NCI-H2171 treated with DMSO at 0.1 percent for 48 hours (cell line): ENCODE results near the gene ATP13A3.

ENCODE experiments used
- DNase-seq: peaks from one replicate; lab custom pipeline; 2025; lab: John Stamatoyannopoulos, UW

ATP13A3 gene

DNA sequence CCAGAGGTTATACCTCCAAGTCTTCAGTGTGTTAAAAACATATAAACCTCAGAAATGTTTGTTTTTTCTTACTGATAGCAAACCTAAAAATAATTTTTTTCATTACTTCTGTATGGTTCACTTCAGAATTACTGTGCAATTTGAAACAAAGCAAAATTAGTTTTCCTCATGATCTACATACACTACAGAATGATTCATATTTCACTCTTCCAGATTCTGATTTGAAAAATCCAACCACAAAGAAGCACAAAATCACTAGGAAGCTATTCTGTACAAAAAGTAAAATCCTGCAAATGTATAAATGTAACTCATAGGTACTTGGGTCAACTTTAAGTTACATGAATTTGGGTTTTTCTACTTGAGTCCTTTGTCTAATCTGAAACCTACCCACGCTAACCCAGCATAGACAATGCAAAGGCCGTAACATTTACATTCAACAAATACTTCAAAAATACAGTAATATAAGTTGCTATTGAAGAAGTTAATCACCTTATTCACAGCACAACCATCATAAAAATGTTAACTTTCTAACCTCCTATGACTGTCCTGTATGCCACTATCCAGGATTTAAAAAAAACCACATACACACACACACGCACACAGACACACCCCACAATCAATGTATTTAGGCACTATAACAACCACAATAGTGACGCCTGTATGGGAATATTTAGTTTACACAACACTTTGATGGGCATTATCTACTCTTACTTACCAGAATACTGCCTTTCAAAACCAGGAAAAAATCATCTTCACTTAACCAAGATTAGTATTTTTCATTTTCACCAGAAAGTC is 11.5 kb downstream of the ATP13A3 start:
- no peak for DNase-seq

DNA sequence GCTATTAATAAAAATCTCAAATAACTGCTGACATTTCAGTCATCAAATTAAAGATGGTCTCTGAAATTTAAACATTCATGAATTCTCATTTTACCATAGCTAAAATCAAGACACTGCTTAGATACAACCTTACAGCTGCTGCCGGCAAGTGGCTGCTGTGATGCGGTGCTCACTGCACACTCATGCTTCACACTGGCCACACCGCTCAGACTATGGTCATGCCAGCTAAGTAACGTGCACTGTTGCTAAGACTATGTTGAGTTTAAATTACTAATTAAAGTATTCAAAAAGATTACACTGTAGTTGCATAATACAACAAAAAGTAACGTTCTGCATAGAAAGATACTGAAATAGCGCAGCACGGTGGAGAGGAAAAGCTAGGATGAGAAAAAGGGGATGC is 12.1 kb downstream of the ATP13A3 start:
- DNase-seq: no peak

DNA sequence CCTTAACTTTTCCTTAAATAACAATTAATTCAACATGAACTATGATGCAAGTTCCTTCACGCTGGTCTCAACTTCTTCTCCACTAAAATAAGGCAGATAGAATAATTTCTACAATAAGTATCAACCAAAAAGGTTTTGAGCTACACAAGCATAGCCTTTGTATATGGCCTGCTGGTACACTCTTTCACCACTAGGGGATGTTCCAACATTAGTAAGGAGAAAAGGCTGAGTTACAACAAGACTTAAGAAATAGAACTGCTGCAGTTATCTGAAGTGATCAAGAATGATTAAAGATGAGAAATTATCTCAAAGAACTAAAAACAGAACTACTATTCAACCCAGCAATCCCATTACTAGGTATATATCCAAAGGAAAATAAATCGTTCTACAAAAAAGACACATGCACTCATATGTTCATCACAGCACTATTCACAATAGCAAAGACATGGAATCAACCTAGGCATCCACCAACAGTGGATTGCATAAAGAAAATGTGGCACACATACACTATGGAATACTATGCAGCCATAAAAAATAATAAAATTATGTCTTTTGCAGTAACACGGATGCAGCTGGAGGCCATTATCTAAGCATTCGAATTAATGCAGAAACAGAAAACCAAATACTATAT is 14.4 kb downstream of the ATP13A3 start:
- DNase-seq: peak; percentile 69

DNA sequence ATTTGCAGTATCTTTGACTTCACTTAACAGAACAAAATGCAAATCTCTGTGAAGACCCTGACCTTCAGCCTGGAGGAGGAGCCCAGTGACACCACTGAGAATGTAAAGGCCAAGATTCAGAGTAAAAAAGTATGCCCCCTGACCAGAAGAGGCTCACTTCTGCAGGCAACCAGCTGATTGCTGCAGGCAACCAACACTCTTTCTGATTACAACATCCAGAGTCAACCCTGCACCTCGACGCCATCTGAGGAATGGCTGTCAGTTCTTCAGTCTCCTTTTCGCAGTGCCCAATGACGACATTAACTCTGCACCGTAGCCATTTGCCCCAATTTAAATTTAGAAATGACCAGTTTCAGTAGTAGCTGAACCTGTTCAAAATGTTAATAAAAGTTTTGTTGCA is 14.9 kb downstream of the ATP13A3 start:
- no peak for DNase-seq

DNA sequence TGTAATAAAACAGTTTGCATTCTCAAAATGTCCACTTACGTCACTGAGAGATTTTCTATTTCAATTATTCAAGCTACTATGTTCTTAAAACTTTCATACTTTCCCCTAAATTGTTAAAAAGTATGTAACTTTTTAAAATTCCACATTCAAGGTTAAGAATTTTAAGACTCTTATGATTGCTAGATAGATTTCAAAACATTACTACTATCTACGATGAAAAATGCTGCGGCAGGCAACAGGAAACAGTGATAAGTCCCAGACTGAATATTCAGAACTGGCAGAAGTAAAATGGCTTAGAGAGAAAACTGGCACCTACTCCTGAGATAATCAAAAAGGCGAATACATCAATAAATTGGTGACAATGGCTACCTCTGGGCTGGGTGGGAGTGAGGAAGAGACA is 16.2 kb downstream of the ATP13A3 start:
- no peak for DNase-seq

DNA sequence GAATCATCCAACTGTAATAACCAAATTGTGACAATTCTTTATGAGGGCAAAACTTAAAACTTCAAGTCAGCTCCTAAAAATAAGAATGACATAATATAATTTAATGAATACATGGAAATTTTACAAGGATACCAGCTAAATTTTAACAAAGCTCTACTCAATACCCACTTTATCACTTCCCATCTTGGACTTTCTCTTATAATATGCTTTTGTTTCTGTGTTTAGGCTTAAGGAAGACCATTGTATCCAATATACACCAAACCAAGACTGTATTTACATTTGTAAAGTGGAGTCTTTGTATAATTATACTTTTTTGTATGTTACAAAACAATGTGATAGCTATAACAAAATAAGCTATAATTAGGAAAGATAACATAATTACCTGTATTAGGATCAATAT is 16.8 kb downstream of the ATP13A3 start:
- DNase-seq: no peak

DNA sequence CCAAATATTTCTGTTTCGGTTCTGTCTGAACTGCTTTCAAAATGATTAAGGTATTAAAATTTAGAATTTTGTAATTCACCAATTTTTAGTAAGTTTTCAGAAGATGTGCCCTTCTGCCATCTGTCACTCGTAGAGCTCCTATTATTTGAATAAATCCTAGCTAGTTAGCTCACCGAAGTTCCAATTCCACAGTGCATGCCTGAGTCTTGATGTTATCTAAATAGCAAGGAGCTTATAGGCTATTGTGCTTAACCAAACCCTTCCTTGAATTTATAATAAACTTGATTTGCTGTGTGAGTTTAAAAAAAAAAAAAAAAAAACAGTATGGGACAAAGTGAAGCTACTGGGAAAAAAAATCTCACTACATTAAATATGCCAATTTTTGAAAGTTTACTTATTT is 18.7 kb downstream of the ATP13A3 start:
- DNase-seq: no peak

DNA sequence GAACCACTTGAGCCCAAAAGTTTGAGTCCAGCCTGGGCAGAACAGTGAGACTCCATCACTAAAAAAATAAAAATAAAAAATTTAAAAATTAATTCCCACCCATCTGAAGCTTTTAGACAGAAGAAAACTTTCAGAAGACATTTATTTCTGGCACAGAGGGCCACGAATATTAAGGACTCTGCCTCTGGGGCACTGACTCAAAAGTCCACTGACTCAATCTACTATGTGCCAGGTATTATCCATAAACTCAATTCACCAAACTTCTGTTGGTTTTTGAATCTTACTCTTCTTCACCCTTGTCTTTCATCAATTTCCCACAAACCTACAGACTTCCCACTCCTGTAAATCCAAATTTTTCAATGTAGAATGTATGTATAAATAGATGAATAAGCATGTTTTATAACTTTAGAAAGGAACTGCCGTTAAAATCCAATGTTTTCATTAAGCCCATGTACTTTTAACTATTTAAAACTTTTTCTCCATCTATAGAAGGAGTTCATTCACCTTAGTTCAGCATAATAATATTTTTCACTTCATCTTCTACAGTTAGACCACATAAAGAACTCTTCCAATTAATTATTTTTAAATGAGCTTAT is 19.9 kb downstream of the ATP13A3 start:
- no peak for DNase-seq

DNA sequence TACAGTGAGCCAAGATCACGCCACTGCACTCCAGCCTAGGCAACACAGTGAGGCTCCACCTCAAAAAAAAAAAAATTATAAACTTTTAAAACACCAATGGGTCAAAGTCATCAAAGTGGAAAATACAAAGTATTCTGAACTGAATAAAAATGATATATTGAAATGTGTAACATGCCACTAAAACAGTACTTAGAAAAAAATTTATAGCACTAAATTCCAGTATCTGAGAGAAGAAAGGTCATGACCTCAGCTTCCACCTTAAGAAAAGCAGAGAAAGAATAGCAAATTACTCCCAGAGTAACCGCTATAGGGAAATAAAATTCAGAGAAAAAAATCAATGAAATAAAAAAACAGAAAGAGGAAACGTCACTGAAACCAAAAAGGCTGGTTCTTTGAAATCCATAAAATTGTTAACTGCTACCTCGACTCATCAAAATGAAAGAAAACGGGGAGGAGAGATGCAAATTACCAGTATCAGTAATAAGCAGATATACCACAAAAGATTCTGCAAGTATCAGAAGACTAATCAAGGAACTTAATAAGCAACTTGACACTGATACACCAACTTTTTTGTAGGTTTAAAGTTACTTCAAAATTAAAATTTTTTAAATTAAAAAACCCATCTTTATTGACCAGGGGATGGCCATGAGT is 20.8 kb downstream of the ATP13A3 start:
- DNase-seq: no peak

DNA sequence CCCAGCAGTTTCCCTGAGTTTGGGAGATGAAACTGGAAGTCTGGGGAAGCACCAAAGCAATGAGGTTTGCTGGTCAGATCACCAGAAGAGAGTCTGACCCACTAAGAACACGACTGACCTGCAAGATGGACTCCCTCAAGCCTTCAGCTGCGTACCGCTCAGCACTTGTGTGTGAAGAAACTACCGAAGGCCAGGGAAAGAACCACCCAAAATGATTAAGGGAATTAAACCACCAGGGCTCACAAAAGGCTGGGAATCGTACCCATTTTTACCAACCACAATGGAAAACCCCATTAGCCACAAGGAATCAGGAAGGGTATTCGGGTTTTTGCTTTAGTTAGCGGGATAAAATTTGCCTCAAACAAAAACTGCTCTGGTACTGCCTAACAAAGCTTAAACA is 21.6 kb downstream of the ATP13A3 start:
- DNase-seq: no peak

DNA sequence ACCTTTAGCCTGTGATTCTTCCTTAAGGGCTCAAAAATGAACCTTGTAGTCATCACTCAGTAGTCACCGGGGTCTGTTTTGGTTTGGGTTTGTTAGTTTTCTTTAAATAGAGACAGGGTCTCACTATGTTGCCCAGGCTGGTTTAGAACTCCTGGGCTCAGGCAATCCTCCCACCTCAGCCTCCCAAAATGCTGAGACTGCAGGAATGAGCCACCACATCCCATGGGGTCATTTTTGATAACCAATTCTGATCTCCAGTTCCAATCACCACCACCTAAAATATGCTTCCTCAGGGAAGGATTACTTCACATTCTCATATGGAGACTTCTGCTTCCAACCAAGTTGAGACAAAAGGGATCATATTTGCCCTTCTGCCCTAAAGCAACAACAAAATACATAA is 22.1 kb downstream of the ATP13A3 start:
- no peak for DNase-seq

DNA sequence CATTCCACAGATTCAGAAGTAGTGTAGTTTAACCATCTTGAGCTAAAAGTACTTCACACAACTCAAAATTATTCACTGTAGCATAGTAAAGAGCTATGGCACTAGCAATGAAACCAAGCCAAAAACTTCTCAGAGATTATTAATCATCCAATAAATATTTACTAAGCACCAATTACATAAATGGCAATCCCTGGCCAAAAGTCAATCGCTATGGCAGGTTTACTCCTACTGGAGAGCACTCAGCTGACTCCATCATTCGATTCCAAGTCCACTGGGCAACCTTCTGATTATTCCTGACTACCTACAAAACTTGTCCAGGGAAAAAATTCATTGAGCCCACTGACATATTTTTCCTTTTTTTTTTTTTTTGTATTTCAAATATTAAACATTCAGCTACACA is 23.9 kb downstream of the ATP13A3 start:
- DNase-seq: no peak

DNA sequence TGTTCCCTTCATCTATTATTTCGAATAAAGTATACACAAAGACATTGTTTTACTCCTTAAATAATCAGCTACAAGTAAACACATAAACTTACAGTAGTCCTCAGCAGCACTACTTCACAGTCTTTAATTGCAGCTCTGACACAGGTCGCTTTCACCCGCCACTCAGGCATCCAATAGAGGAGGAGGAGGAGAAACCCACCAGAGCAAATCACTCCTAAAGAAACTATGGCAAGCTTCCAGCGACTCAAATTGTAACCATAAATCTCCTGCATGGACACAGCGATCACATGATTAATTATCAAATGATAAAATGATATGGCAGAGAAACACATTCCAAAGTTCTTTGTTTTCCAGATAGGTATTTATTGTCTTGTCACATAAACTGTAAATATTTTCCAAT is 26.2 kb downstream of the ATP13A3 start:
- no peak for DNase-seq

DNA sequence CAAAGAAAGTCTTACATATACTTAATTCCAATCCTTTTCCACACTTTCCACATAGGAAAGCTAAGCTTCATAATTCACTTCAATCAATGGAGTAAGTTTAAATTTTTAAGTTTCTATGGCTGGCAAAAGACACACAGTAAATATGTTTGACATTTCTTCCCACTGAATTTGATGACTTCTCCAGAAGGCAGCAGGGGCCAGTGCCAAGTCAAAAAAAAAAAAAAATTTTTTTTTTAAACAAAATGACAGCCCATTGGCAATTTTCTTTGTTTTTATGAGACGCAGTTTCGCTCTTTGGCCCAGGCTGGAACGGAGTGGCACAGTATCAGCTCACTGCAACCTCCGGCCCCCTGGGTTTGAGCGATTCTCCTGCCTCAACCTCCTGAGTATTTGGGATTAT is 28.7 kb downstream of the ATP13A3 start:
- DNase-seq: no peak

DNA sequence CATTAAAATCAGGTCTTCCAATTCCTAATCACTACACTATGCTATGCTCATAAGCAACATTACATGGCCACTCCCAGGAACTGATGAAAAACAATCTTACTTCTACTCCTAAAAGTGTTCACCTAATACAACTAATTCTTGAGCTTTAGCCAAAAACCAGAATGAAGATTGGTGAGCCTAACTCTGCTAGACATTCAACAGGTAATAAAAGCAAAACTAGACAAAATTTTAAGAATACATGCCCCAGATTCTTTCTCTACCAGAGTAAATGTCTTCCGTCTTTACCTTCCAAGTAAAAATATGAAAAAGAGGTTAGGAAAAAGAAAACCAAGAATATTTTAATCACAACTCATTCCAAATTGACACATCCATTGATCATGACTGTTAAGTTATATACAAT is 31.3 kb downstream of the ATP13A3 start:
- DNase-seq: no peak

DNA sequence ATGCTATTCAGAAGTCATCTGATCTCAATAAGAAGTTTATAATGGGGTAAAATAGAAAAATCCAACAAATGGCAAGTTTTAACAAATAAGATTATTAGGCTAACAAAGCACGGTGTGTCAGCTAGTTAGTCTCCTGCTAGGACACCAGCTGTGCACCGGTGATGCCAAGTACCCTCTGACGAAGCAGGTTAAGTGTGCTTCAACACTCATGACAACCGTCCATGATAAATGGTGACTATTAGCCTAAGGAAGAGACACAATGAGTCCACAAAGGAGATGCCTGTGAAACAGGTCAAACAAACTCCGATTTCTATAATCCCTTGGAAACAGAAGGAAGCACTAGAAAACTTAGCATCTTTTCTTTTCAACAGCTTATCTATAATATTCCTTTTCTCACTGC is 36.5 kb downstream of the ATP13A3 start:
- no peak for DNase-seq

DNA sequence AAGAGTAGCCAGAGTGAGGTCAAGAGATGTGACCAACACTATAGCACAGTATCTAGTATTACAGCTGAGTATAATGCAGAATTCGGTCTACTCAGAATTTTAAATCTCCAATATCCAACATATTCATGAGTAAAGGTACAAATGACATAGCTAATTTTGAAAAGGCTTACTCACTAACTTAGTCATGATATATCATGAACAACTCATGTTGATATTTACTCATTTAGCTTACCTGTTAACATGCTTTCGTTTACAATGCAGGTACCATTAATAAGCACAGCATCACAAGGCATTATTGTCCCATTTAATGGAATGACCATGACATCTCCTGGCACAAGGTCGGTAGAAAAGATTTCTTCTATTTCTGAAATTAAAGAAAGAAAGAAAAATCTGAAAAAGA is 36.9 kb downstream of the ATP13A3 start:
- no peak for DNase-seq

DNA sequence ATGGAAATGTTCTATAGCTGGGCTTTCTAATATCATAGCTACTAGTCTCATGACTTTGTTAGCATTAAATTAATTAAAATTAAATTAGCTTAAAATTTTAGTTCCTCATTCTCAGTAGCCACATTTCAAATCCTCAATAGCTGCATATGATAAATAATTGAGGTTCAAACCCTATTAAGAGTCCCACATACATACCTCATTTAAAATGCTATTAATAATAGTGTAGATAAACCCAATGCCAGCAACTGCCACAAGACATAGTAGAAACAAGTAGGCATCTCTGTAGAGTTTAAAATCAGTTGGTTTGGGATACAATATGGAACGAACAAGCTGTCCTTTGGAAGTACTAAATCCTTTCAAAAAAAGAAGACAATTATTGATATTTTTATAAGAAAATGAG is 39.1 kb downstream of the ATP13A3 start:
- DNase-seq: no peak

DNA sequence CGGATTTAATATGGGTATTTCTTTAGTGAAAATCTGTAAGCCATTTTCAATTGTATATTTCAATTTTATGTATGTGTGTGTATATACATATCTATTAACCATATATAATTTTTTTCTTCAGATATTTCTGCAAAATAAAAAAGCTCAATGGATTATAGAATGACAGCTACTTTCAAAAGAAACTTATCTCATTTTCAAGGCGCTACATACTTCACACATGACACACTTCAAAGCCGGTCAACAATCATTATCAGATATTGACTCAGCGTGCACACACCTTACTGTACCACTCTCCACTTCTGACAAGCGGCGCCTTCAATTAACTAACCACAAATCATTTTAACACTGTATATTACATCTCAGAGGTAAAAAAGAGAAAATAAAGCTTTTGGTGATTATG is 39.6 kb downstream of the ATP13A3 start:
- no peak for DNase-seq

DNA sequence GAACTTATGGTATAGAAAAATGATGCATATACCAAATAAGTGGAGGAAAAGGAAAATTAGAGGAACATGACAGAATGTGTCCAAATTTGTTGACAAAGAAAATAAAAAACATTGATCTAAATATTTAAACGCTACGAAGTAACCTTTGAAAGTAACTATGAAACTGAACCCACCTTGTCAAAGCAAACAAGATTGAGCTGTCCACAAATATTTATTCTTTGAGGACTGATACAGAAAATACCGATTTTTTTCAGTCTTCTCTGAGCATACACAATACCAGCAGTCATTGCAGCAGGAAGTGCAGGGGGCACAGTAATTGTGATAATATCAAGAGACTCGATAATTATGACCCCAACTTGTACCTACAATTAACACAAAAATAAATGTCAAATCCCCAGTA is 40.0 kb downstream of the ATP13A3 start:
- DNase-seq: no peak

DNA sequence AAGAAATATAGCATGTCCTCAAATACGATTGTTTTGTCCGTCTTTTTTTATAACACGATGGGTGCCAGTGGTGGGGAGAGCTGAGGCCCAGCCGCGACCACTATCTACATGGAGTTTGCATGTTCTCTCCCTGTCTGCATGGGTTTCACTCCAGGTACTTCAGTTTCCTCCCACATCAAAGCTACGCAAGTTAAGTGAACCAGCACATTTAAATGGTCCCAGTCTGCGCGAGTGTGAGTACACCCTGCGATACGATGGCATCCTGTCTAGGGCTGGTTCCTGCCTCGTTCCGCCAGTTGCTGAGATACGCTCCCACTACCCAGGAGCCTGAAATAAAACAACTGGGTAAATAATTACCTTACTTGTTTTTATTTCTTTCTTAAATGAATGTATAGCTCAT is 40.6 kb downstream of the ATP13A3 start:
- DNase-seq: no peak

DNA sequence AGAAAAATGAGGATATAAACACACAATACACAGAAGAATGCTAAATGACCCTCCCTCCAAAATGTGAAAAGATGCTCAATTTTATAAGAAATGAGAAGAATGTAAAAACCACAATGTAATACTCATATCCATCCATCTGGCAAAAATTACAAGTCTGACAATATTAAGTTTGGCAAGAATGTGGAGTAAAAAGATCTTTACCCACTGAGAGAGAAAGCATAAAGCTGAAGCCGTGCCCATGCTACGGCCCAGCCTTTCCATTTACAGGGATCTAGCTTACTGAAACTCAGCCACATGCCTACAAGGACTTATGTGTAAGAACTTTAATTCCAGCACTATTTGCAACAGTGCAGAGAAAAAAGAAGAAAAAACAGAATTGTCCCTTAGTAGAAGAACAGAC is 42.9 kb downstream of the ATP13A3 start:
- no peak for DNase-seq

DNA sequence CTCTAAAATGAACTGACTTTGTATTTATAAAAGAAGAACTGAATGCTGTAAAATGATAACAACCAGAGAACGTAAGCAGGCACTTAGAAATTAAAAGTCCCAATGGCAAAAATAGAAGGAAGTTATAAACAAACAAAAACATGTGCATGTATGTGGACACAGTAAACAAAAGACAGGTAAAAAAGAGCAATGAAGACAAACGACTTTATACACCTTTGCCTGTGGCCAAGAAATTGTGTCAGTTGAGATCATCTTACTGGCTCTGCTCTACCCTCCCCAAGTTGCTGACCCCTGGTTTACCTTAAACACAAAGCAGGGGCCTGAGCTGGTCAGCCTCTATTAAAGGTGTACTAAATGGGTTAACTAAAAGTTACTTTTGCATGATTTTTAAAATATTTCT is 46.0 kb downstream of the ATP13A3 start:
- DNase-seq: no peak
